Testis (tissue), 2 donors: ENCODE data around the gene CLDN14.

Source experiments
- POLR2A ChIP-seq: fragments of 450-650 bp; IDR thresholded peaks from one replicate; pipeline ENCODE4 v1.6.1; 2017; ENCODE audit warnings: antibody characterized with exemption, mild to moderate bottlenecking, moderate library complexity
- TF ChIP-seq, protein P1 (sequence below), 3 experiments: fragments of 450-650 bp in 2 of 3; fragments of 200-600 bp in 1 of 3; sonication (generic) in 1 of 3; IDR thresholded peaks; one replicate each; pipeline ENCODE4 v1.5.1; 2016 to 2019; ENCODE audit warnings: antibody characterized with exemption in 3 of 3, mild to moderate bottlenecking in 2 of 3, moderate library complexity in 1 of 3

DNA sequence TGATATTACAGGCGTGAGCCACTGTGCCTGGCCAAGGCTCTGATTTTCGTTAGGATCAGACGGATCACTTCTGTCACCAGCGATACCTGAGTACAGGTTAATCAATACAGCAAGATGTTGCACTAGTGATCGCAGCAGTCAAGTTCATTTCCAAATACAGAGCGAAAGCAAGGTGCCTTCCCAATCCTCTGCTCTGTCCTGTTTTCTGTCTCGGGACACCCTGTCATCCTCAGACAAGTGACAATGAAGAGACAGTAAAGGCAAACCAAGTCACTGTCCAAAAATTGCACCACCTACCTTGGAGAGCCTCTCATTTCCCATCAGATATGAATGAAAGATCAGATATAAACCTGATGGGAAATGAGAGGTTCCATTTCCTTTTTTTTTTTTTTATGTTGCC is 5.6 kb upstream of the CLDN14 start:
- TF ChIP-seq, protein P1, sequence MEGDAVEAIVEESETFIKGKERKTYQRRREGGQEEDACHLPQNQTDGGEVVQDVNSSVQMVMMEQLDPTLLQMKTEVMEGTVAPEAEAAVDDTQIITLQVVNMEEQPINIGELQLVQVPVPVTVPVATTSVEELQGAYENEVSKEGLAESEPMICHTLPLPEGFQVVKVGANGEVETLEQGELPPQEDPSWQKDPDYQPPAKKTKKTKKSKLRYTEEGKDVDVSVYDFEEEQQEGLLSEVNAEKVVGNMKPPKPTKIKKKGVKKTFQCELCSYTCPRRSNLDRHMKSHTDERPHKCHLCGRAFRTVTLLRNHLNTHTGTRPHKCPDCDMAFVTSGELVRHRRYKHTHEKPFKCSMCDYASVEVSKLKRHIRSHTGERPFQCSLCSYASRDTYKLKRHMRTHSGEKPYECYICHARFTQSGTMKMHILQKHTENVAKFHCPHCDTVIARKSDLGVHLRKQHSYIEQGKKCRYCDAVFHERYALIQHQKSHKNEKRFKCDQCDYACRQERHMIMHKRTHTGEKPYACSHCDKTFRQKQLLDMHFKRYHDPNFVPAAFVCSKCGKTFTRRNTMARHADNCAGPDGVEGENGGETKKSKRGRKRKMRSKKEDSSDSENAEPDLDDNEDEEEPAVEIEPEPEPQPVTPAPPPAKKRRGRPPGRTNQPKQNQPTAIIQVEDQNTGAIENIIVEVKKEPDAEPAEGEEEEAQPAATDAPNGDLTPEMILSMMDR (IDR thresholded peaks at IDR 0.05) = no peak
- no peak for TF ChIP-seq POLR2A
